Neuronal stem cell (in vitro differentiated cells): ENCODE measurements around the gene ATOH7.

Experiments
- DNase-seq: peaks from one replicate; pipeline ENCODE4 v3.0.0-alpha.2; 2013; ENCODE audit warnings: low spot score
- H2AFZ ChIP-seq: one replicate; pipeline ENCODE4 v1.6.1; 2013; ENCODE audit warnings: mild to moderate bottlenecking, low read length, inconsistent platforms
- H2AK5ac ChIP-seq: 2 replicates; pipeline ENCODE4 v1.6.1; 2013; ENCODE audit warnings: low read depth, mild to moderate bottlenecking, inconsistent platforms, low read length, moderate library complexity, mixed read lengths
- H2BK120ac ChIP-seq: 2 replicates; pipeline ENCODE4 v1.6.1; 2013; ENCODE audit warnings: low read depth, mild to moderate bottlenecking, inconsistent platforms, low read length, moderate library complexity, mixed read lengths
- H2BK12ac ChIP-seq: one replicate; pipeline ENCODE4 v1.6.1; 2013; ENCODE audit warnings: low read length, inconsistent platforms
- H2BK15ac ChIP-seq: 2 replicates; pipeline ENCODE4 v1.6.1; 2013; ENCODE audit warnings: mild to moderate bottlenecking, low read length, inconsistent platforms, mixed read lengths
- H2BK5ac ChIP-seq: one replicate; pipeline ENCODE4 v1.6.1; 2013; ENCODE audit warnings: inconsistent platforms, mild to moderate bottlenecking, low read length, moderate library complexity
- H3K14ac ChIP-seq: one replicate; pipeline ENCODE4 v1.6.1; 2013; ENCODE audit warnings: low read length, inconsistent platforms
- H3K18ac ChIP-seq: 2 replicates; pipeline ENCODE4 v1.6.1; 2013; ENCODE audit warnings: low read length, inconsistent platforms
- H3K23ac ChIP-seq: 2 replicates; pipeline ENCODE4 v1.6.1; 2013; ENCODE audit warnings: low read depth, mild to moderate bottlenecking, mixed read lengths, low read length, inconsistent platforms; ENCODE audit not compliant: poor library complexity
- H3K27ac ChIP-seq: replicated peaks from 3 replicates; pipeline ENCODE4 v1.5.1; 2013; ENCODE audit warnings: low read length, inconsistent platforms
- H3K27me3 ChIP-seq, 3 experiments: 2 replicates each; pipeline ENCODE4 v1.6.1; 2013; ENCODE audit warnings: low read length in 3 of 3, mild to moderate bottlenecking in 2 of 3, inconsistent platforms in 1 of 3, low read depth in 1 of 3, mixed read lengths in 1 of 3, moderate library complexity in 1 of 3; ENCODE audit not compliant: control insufficient read depth in 3 of 3, insufficient read depth in 3 of 3
- H3K36me3 ChIP-seq, 2 donors: replicated peaks in 1 of 2; 2 replicates each; pipeline ENCODE4 v1.6.1; 2013; ENCODE audit warnings: low read length in 2 of 2; ENCODE audit not compliant: control insufficient read depth in 2 of 2, insufficient read depth in 2 of 2
- H3K4ac ChIP-seq: 2 replicates; pipeline ENCODE4 v1.6.1; 2013; ENCODE audit warnings: inconsistent platforms, mild to moderate bottlenecking, low read length, moderate library complexity
- H3K4me1 ChIP-seq, 2 donors: 1 replicate in 1 of 2; 2 replicates in 1 of 2; pipeline ENCODE4 v1.6.1; 2013; ENCODE audit warnings: low read length in 2 of 2, low read depth in 1 of 2; ENCODE audit not compliant: control insufficient read depth in 2 of 2, insufficient read depth in 1 of 2
- H3K4me2 ChIP-seq: one replicate; pipeline ENCODE4 v1.6.1; 2013; ENCODE audit warnings: mild to moderate bottlenecking, low read length, inconsistent platforms; ENCODE audit not compliant: insufficient read depth, poor library complexity, severe bottlenecking
- H3K4me3 ChIP-seq, 2 donors: 2 replicates each; pipeline ENCODE4 v1.5.1; 2013; ENCODE audit warnings: low read length in 2 of 2, mild to moderate bottlenecking in 2 of 2, inconsistent platforms in 1 of 2, moderate library complexity in 1 of 2
- H3K79me1 ChIP-seq: one replicate; pipeline ENCODE4 v1.6.1; 2013; ENCODE audit warnings: low read depth, mild to moderate bottlenecking, inconsistent platforms, low read length, moderate library complexity
- H3K9ac ChIP-seq: one replicate; pipeline ENCODE4 v1.6.1; 2013; ENCODE audit warnings: mild to moderate bottlenecking, low read depth, low read length, inconsistent platforms; ENCODE audit not compliant: poor library complexity
- H3K9me3 ChIP-seq, 2 donors: replicated peaks in 1 of 2; 2 replicates each; pipeline versions ENCODE3 to v1.6.1; 2013; ENCODE audit warnings: low read length in 2 of 2, mild to moderate bottlenecking in 2 of 2, inconsistent platforms in 1 of 2, low read depth in 1 of 2, mixed read lengths in 1 of 2, moderate library complexity in 1 of 2; ENCODE audit not compliant: control insufficient read depth in 2 of 2, insufficient read depth in 1 of 2
- H4K8ac ChIP-seq: one replicate; pipeline ENCODE4 v1.6.1; 2013; ENCODE audit warnings: low read depth, mild to moderate bottlenecking, inconsistent platforms, low read length, moderate library complexity
- H4K91ac ChIP-seq: one replicate; pipeline ENCODE4 v1.6.1; 2013; ENCODE audit warnings: low read length, low read depth, mild to moderate bottlenecking, inconsistent platforms; ENCODE audit not compliant: poor library complexity
- WGBS, 2 donors: extraction: QIAGEN DNeasy Blood & Tissue Kit; methylation state at CpG; one replicate each; pipeline ENCODE4 v1.1.7; 2013; ENCODE audit warnings: missing lambda C conversion rate in 2 of 2, mixed read lengths in 1 of 2; ENCODE audit not compliant: insufficient read length in 2 of 2, insufficient replicate concordance in 1 of 2; ENCODE audit errors: extremely low coverage in 2 of 2; 5-methylcytosine and 5-hydroxymethylcytosine counted together

The ATOH7 gene

DNA sequence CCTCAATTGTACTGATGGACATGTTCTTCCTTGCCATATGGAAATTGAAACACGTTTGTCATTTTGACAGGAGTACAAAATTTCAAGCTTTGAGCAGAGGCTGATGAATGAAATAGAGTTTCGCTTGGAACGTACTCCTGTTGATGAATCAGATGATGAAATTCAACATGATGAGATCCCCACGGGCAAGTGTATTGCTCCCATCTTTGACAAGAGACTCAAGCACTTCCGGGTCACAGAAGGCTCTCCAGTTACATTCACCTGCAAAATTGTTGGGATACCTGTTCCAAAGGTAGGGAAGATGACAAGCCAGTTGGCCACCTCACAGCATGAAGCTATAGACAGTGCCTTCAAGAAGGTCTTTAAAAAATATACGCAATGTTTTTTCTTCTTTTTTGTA is 43.1 kb downstream of the ATOH7 start:
- Histone ChIP-seq H3K27ac (no peak overlapping the region), H2BK12ac (no peak overlapping the region), H3K36me3 (no peaks in the 10 kb centered on the region)

DNA sequence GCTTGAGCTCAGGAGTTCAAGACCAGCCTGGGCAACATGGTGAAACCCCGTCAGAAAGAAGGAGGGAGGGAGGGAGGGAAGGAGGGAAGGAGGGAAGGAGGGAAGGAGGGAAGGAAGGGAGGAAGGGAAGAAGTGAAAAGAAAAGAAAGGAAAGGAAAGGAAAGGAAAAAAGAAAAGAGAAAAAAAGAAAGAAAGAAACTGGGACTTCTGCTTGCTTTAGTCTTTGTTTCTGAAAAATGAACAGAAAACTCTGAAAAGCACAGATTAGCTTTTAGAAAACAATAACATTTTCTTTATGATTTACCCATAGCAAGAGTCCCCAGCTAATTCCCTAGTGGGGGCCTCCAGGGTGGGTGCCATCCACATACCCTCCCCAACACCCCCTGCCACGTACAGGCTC is 46.8 kb downstream of the ATOH7 start:
- Histone ChIP-seq H3K36me3 (no peaks in the 10 kb centered on the region), H3K4me2 (no peak overlapping the region), H3K14ac (no peak overlapping the region), H4K91ac (no peak overlapping the region), H3K27ac (no peak overlapping the region), H2BK5ac (no peak overlapping the region), H2BK12ac (no peak overlapping the region), H3K9me3 (no peaks in the 10 kb centered on the region), H3K4me3 (no peak overlapping the region), H3K18ac (no peak overlapping the region), H2BK120ac (no peak overlapping the region), H2AK5ac (no peak overlapping the region), H3K79me1 (no peaks in the 10 kb centered on the region), H4K8ac (no peak overlapping the region), H3K4ac (no peak overlapping the region), H3K27me3 (peaks cover 0 to 8% (median 0%) of the 10 kb centered on the region in 3 experiments), H3K23ac (no peak overlapping the region), H2BK15ac (no peak overlapping the region), H3K9ac (no peak overlapping the region), H3K4me1 (no peaks in the 10 kb centered on the region), H2AFZ (no peak overlapping the region)
- DNase-seq, result no peak
- no CpG with 5 or more reads among the region's 2 CpGs for WGBS, 2 donors

More for the DNA sequence above, 43.1 kb downstream of the ATOH7 start:
- H3K9me3 ChIP-seq, result no peaks in the 10 kb centered on the region
- no peaks in the 10 kb centered on the region for H3K4me1 ChIP-seq
- H3K14ac ChIP-seq, result no peak overlapping the region
- no peak overlapping the region for H3K4me3 ChIP-seq
- H2BK120ac ChIP-seq, result no peak overlapping the region
- H2BK5ac ChIP-seq, result no peak overlapping the region
- H3K23ac ChIP-seq, result no peak overlapping the region
- no peak overlapping the region for H4K8ac ChIP-seq
- no peak overlapping the region for H3K4me2 ChIP-seq
- no peak overlapping the region for H4K91ac ChIP-seq
- H3K9ac ChIP-seq, result no peak overlapping the region
- no peak for DNase-seq
- no peak overlapping the region for H2BK15ac ChIP-seq
- H3K4ac ChIP-seq, result no peak overlapping the region
- H3K27me3 ChIP-seq, result peaks cover 0 to 8% (median 0%) of the 10 kb centered on the region in 3 experiments
- WGBS, 2 donors, result no CpG with 5 or more reads among the region's 6 CpGs
- H2AK5ac ChIP-seq, result no peak overlapping the region
- H3K18ac ChIP-seq, result no peak overlapping the region
- no peak overlapping the region for H2AFZ ChIP-seq
- H3K79me1 ChIP-seq, result no peaks in the 10 kb centered on the region

DNA sequence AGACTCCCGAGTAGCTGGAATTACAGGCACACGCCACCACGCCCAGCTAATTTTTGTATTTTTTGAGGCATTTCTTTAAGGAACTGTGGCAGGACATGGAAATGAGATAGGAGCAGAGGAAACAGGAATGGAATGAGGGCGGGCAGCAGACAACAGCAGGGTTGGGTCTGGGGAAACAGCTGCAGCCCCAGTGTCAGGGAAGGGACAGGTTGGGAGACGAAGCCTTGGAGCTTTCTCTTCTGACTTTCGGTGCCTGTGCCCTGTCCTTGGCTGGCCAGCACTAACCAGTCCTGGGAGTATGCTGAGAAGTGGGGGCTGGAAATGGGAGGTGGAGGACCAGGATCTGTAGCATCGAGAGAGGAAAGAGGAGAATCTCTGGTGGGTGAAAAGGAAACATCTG is 47.4 kb downstream of the ATOH7 start:
- H4K91ac ChIP-seq, result no peak overlapping the region
- H2AFZ ChIP-seq, result peak overlapping the region; percentile 5
- H2BK5ac ChIP-seq, result no peak overlapping the region
- WGBS, 2 donors, result no CpG with 5 or more reads among the region's 7 CpGs
- H2AK5ac ChIP-seq, result no peak overlapping the region
- H3K27me3 ChIP-seq, result peaks cover 0 to 8% (median 0%) of the 10 kb centered on the region in 3 experiments
- no peak overlapping the region for H3K9ac ChIP-seq
- H3K4ac ChIP-seq, result no peak overlapping the region
- no peaks in the 10 kb centered on the region for H3K79me1 ChIP-seq
- H2BK120ac ChIP-seq, result no peak overlapping the region
- no peak overlapping the region for H2BK12ac ChIP-seq
- H3K18ac ChIP-seq, result peak overlapping the region; percentile 34
- no peak overlapping the region for H4K8ac ChIP-seq
- H3K4me1 ChIP-seq, result no peaks in the 10 kb centered on the region
- H3K4me2 ChIP-seq, result no peak overlapping the region
- H3K4me3 ChIP-seq, result no peak overlapping the region
- no peaks in the 10 kb centered on the region for H3K9me3 ChIP-seq
- no peak overlapping the region for H3K27ac ChIP-seq
- peak overlapping the region; percentile 76 for H3K23ac ChIP-seq
- no peak overlapping the region for H3K14ac ChIP-seq
- H3K36me3 ChIP-seq, result no peaks in the 10 kb centered on the region
- no peak for DNase-seq
- no peak overlapping the region for H2BK15ac ChIP-seq
